ENCODE measurements around the gene DENND11. TPM values are rescaled to one million over a fixed set of nuclear protein-coding genes. Genes with fewer than 3 reads are reported as not detected.

The DENND11 gene
- total and polyA plus RNA-seq, 7 donors = 6.0 to 17.1 (median 14.3) TPM

DNA sequence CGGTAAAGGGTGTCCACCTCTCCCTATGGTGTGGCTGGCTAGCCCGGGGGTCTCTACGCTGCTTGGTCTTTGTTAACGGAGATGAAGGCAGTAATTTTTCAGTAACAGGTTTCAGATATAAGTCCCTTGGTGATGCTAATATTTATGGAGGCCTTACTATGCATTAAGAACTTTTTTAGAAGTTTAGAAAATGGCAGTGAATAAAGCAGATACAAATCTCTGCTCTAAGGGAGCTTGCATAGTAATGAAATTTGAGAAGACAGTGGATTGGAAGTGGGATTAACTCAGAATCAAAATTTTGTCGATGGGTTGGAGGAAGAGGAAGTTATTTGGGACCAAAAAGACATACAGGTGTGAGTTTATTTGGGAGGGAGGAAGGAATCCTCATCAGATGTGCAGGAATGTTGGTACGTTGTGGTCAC lies 36.6 kb upstream of the DENND11 start:
- H3K27ac ChIP-seq = peak overlapping the region; percentile 81 to 87 (median 84)
- peaks cover 0 to 34% (median 17%) of the 10 kb centered on the region in 4 donors for H3K4me1 ChIP-seq
- H3K27me3 ChIP-seq = no peaks in the 10 kb centered on the region
- no peaks in the 10 kb centered on the region for H3K9me3 ChIP-seq
- peaks cover 9 to 38% (median 25%) of the 10 kb centered on the region in 4 donors for H3K36me3 ChIP-seq
- intact Hi-C loops (cut with DNase I) = loop anchor here (2.0 to 5.0 kb wide), 2 partner anchors 40 to 726 kb away; partner anchors contain the start of gene MRPS33
- no peak for DNase-seq
- TF ChIP-seq POLR2A (IDR thresholded peaks at IDR 0.05) = no peak
- peak overlapping the region; percentile 65 to 83 (median 70) for H3K4me3 ChIP-seq
- WGBS, 2 donors = 1% methylated on average over 6 of the region's 6 CpGs

DNA sequence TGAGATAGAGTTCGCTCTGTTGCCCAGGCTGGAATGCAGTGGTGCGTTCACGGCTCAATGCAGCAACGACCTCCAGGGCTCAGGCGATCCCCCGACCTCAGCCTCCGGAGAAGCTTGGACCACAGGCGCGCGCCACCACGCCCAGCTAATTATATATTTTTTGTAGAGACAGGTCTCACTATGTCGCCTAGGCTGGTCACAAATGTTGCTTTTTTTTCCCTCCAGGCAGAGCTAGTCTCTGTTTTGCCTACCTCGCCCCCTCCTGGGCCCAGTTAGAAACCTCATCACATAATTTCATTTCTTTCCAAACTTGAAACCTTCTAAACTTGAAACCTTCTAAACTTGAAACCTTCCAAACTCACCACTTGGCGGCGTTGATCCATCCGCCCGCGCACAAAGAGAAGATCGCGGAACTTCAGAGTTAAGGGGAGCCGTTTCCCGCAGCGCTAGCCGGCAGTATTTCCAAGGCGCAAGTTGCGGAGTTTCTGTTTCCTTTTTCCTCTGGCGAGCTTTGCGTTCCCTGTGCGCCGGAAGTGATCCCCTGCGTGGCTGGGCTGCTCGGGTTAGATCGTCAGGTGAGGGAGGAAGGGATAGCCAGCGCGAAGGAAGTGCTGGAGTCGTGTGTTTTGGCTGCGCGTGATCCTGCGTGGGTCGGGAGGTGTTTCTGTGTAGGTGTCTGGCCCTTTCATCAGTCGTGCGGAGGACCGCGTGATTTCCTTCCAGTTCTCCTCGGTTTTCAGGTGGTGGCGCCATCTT lies 36.0 kb upstream of the DENND11 start, which contains the start of gene SSBP1:
Gene SSBP1, plus strand, starts transcription at position 523 of the 756 bp plus-strand sequence. CDS start 809 bp downstream, outside the sequence.
- Histone ChIP-seq H3K4me3 (peak within 1 kb of the TSS; percentile 65 to 83 (median 70)), H3K9me3 (no peaks in the 10 kb centered on the region), H3K4me1 (peaks cover 0 to 34% (median 17%) of the 10 kb centered on the region in 4 donors), H3K36me3 (peaks cover 5 to 32% (median 19%) of the 10 kb centered on the region in 4 donors), H3K27me3 (no peaks in the 10 kb centered on the region), H3K27ac (peak within 1 kb of the TSS; percentile 81 to 87 (median 84))
- DNase-seq = peak; percentile 94
- TF ChIP-seq POLR2AphosphoS5 (IDR thresholded peaks at IDR 0.05) (peak; percentile 56 to 87 (median 84)), POLR2A (IDR thresholded peaks at IDR 0.05) (peak; percentile 22 to 31), EP300 (IDR thresholded peaks at IDR 0.05) (peak in 1 of 4 donors; percentile 37)
- TF ChIP-seq, protein P1, sequence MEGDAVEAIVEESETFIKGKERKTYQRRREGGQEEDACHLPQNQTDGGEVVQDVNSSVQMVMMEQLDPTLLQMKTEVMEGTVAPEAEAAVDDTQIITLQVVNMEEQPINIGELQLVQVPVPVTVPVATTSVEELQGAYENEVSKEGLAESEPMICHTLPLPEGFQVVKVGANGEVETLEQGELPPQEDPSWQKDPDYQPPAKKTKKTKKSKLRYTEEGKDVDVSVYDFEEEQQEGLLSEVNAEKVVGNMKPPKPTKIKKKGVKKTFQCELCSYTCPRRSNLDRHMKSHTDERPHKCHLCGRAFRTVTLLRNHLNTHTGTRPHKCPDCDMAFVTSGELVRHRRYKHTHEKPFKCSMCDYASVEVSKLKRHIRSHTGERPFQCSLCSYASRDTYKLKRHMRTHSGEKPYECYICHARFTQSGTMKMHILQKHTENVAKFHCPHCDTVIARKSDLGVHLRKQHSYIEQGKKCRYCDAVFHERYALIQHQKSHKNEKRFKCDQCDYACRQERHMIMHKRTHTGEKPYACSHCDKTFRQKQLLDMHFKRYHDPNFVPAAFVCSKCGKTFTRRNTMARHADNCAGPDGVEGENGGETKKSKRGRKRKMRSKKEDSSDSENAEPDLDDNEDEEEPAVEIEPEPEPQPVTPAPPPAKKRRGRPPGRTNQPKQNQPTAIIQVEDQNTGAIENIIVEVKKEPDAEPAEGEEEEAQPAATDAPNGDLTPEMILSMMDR (IDR thresholded peaks at IDR 0.05) = peak; percentile 43 to 82 (median 66)
- WGBS, 2 donors = 1 to 3% methylated on average over 46 of the region's 46 CpGs
- intact Hi-C loops (cut with DNase I) = loop anchor here (2.0 to 5.0 kb wide), 2 partner anchors 39 to 726 kb away; partner anchors contain the start of gene MRPS33

DNA sequence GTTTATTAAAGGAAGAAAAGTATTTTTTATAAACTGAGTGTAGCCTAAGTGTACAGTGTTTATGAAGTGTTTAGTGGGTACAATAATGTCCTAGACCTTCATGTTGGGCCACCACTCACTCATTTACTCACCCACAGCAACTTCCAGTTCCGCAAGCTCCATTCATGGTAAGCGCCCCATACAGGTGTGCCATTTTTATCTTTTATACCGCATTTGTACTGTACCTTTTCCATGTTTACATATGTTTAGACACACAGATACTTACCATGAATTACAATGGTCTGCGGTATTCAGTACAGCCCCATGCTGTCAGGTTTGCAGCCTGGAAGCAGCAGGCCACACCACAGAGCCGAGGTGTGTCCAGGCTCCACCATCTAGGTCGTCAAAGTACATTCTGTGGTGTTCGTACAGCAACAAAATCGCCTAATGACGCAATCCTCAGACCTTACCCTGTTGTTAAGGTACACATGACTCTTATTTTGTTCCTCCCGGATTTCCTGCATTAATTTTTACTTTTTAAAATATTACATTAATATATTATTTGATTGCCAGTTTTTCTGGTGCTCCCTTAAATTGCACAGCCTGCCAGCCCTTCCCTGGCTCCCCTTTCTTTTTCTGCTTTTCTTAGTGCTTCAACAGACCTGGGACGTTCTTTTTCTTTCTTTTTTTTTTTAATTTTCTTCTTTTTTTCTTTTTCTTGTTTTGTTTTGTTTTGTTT lies 35.3 kb upstream of the DENND11 start:
- no peaks in the 10 kb centered on the region for H3K9me3 ChIP-seq
- H3K4me1 ChIP-seq = peaks cover 0 to 34% (median 17%) of the 10 kb centered on the region in 4 donors
- H3K27ac ChIP-seq = peak overlapping the region; percentile 81 to 87 (median 84)
- TF ChIP-seq POLR2A (IDR thresholded peaks at IDR 0.05) (no peak), EP300 (IDR thresholded peaks at IDR 0.05) (no peak), POLR2AphosphoS5 (IDR thresholded peaks at IDR 0.05) (no peak)
- TF ChIP-seq, protein P1 (IDR thresholded peaks at IDR 0.05) = no peak
- WGBS, 2 donors = 27 to 56% methylated on average over 11 of the region's 11 CpGs
- H3K27me3 ChIP-seq = no peaks in the 10 kb centered on the region
- H3K4me3 ChIP-seq = peak overlapping the region; percentile 65 to 83 (median 70)
- DNase-seq = no peak
- peaks cover 5 to 25% (median 14%) of the 10 kb centered on the region in 4 donors for H3K36me3 ChIP-seq
- intact Hi-C loops (cut with DNase I) = loop anchor here (5.0 kb wide), 1 partner anchor 725 kb away; the partner anchor contains the start of gene MRPS33

DNA sequence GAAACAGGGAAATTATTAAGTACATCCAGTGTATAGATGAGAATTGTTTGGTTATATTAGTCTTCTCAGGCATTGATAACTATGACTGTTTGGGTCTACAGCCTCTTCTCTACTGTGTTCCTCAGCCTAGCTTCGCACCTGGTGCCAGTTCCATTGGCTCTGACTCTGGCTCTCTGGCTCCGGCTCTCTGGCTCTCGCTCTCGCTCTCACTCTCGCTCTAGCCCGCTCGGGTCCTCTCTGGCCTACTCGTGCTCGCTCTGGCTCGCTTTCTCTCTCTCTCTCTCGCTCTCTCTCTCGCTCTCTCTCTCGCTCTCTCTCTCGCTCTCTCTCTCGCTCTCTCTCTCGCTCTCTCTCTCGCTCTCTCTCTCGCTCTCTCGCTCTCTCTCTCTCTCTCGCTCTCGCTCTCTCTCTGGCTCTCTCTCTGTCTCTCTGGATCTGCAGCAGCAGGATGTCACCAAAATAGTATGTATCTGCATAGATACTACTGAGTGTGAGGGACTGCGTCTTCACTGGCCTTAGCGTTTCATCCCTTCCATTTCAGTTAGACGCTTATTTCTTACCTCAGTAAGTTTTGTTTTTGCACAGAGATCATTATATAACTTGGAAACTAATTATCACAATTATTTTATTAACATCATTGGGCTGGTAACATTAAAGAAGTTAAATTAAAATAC lies 29.6 kb upstream of the DENND11 start:
- 89 to 96% methylated on average over 24 of the region's 24 CpGs for WGBS, 2 donors
- intact Hi-C loops (cut with DNase I) = no loop called here
- no peak for TF ChIP-seq POLR2A (IDR thresholded peaks at IDR 0.05)
- TF ChIP-seq POLR2AphosphoS5 (IDR thresholded peaks at IDR 0.05) = no peak
- TF ChIP-seq EP300 (IDR thresholded peaks at IDR 0.05) = no peak

DNA sequence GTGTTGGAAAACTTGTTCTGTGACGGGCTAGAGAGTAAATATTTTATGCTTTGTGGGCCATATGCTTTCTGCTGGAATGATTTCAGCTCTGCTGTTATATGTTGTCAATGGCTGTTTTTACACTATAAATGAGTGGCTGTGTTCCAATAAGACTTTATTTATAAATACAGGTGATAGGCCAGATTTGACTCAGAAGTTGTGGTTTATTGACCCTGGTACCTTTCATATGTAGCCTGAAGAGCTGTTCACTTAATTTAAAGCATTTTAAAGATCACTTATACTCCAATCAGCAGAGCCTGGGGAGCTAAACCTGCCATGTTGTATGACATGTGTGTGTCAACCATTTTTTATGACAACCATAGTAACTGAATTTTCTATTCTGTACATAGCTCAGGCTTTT lies 27.1 kb upstream of the DENND11 start:
- Histone ChIP-seq H3K9me3 (no peaks in the 10 kb centered on the region), H3K4me1 (no peaks in the 10 kb centered on the region), H3K27ac (no peak overlapping the region), H3K36me3 (no peaks in the 10 kb centered on the region), H3K27me3 (no peaks in the 10 kb centered on the region), H3K4me3 (no peak overlapping the region)
- TF ChIP-seq POLR2AphosphoS5 (IDR thresholded peaks at IDR 0.05) = no peak
- TF ChIP-seq POLR2A (IDR thresholded peaks at IDR 0.05) = no peak
- no peak for TF ChIP-seq EP300 (IDR thresholded peaks at IDR 0.05)
- TF ChIP-seq, protein P1 (IDR thresholded peaks at IDR 0.05) = no peak
- intact Hi-C loops (cut with DNase I) = no loop called here
- WGBS, 2 donors = 90 to 95% methylated on average over 1 of the region's 1 CpG
- no peak for DNase-seq

More for the DNA sequence above, 29.6 kb upstream of the DENND11 start:
- no peaks in the 10 kb centered on the region for H3K9me3 ChIP-seq
- no peaks in the 10 kb centered on the region for H3K4me1 ChIP-seq
- H3K36me3 ChIP-seq = no peaks in the 10 kb centered on the region
- H3K4me3 ChIP-seq = no peak overlapping the region
- no peaks in the 10 kb centered on the region for H3K27me3 ChIP-seq
- no peak overlapping the region for H3K27ac ChIP-seq
- DNase-seq = no peak
